Trophoblast cell (in vitro differentiated cells and primary cell): ENCODE data around the gene CTSW.

Source experiments
- DNase-seq, 2 donors: peaks; one replicate each; pipeline ENCODE4 v3.0.0-alpha.2; 2016
- H2AFZ ChIP-seq: 2 replicates; pipeline ENCODE4 v1.6.1; 2013; ENCODE audit warnings: low read length, moderate library complexity, mild to moderate bottlenecking; ENCODE audit not compliant: insufficient read depth, poor library complexity
- H2AK5ac ChIP-seq: 2 replicates; pipeline ENCODE4 v1.6.1; 2013; ENCODE audit warnings: mild to moderate bottlenecking, low read length
- H2BK120ac ChIP-seq: 2 replicates; pipeline ENCODE4 v1.6.1; 2013; ENCODE audit warnings: low read length, mild to moderate bottlenecking, moderate library complexity; ENCODE audit not compliant: insufficient read depth, poor library complexity
- H2BK12ac ChIP-seq: 2 replicates; pipeline ENCODE4 v1.6.1; 2013; ENCODE audit warnings: mild to moderate bottlenecking, low read length, moderate library complexity
- H2BK5ac ChIP-seq: 2 replicates; pipeline ENCODE4 v1.6.1; 2013; ENCODE audit warnings: low read length, low read depth, moderate library complexity, mild to moderate bottlenecking; ENCODE audit not compliant: poor library complexity
- H3K14ac ChIP-seq: 2 replicates; pipeline ENCODE4 v1.6.1; 2013; ENCODE audit warnings: mild to moderate bottlenecking, low read length
- H3K18ac ChIP-seq: 2 replicates; pipeline ENCODE4 v1.6.1; 2013; ENCODE audit warnings: mild to moderate bottlenecking, low read length
- H3K23ac ChIP-seq: 2 replicates; pipeline ENCODE4 v1.6.1; 2013; ENCODE audit warnings: low read length
- H3K27ac ChIP-seq: 2 replicates; pipeline ENCODE4 v1.5.1; 2013; ENCODE audit warnings: low read depth, mild to moderate bottlenecking, inconsistent platforms, low read length, moderate library complexity
- H3K27me3 ChIP-seq: 2 replicates; pipeline ENCODE4 v1.6.1; 2013; ENCODE audit warnings: inconsistent platforms, mild to moderate bottlenecking, low read length, moderate library complexity; ENCODE audit not compliant: insufficient read depth
- H3K36me3 ChIP-seq, 2 experiments: 1 replicate in 1 of 2; 2 replicates in 1 of 2; pipeline ENCODE4 v1.6.1; 2013; ENCODE audit warnings: low read length in 2 of 2, mild to moderate bottlenecking in 2 of 2, moderate library complexity in 1 of 2; ENCODE audit not compliant: insufficient read depth in 2 of 2, control insufficient read depth in 1 of 2
- H3K4ac ChIP-seq: 2 replicates; pipeline ENCODE4 v1.6.1; 2013; ENCODE audit warnings: low read depth, mild to moderate bottlenecking, low read length, moderate library complexity
- H3K4me1 ChIP-seq, 2 experiments: 1 replicate in 1 of 2; 2 replicates in 1 of 2; pipeline ENCODE4 v1.6.1; 2013; ENCODE audit warnings: low read length in 2 of 2, mild to moderate bottlenecking in 2 of 2, moderate library complexity in 1 of 2; ENCODE audit not compliant: insufficient read depth in 2 of 2, control insufficient read depth in 1 of 2
- H3K4me2 ChIP-seq: 2 replicates; pipeline ENCODE4 v1.6.1; 2013; ENCODE audit warnings: inconsistent platforms, mild to moderate bottlenecking, low read length, moderate library complexity
- H3K4me3 ChIP-seq: 2 replicates; pipeline ENCODE4 v1.5.1; 2013; ENCODE audit warnings: mild to moderate bottlenecking, low read depth, low read length, inconsistent platforms
- H3K79me1 ChIP-seq: one replicate; pipeline ENCODE4 v1.6.1; 2013; ENCODE audit warnings: low read length
- H3K79me2 ChIP-seq: 2 replicates; pipeline ENCODE4 v1.6.1; 2013; ENCODE audit warnings: low read length, mild to moderate bottlenecking; ENCODE audit not compliant: control insufficient read depth, insufficient read depth, poor library complexity
- H3K9ac ChIP-seq: 2 replicates; pipeline ENCODE4 v1.6.1; 2013; ENCODE audit warnings: mild to moderate bottlenecking, low read length
- H3K9me3 ChIP-seq: 2 replicates; pipeline ENCODE4 v1.6.1; 2013; ENCODE audit warnings: low read depth, mild to moderate bottlenecking, control low read depth, inconsistent platforms, low read length; ENCODE audit not compliant: insufficient read depth
- H4K12ac ChIP-seq: 2 replicates; pipeline ENCODE4 v1.6.1; 2013; ENCODE audit warnings: low read depth, mild to moderate bottlenecking, low read length, moderate library complexity
- H4K8ac ChIP-seq: 2 replicates; pipeline ENCODE4 v1.6.1; 2013; ENCODE audit warnings: low read depth, mild to moderate bottlenecking, low read length, moderate library complexity
- H4K91ac ChIP-seq: one replicate; pipeline ENCODE4 v1.6.1; 2013; ENCODE audit warnings: low read depth, mild to moderate bottlenecking, low read length, moderate library complexity
- WGBS: extraction: QIAGEN DNeasy Blood & Tissue Kit; methylation state at CpG from one replicate; pipeline ENCODE4 v1.1.7; 2013; ENCODE audit warnings: missing lambda C conversion rate; ENCODE audit not compliant: insufficient read length, insufficient coverage; ENCODE audit errors: extremely low coverage; 5-methylcytosine and 5-hydroxymethylcytosine counted together

CTSW gene

GRCh38 chr11:65868907-65869306 lies 10.7 kb upstream of the CTSW start:
- Histone ChIP-seq H3K4me2 (no peak overlapping the region), H3K27me3 (no peaks in the 10 kb centered on the region), H3K14ac (no peak overlapping the region), H3K4me1 (peaks cover 10 to 14% of the 10 kb centered on the region in 2 experiments), H3K79me1 (peaks cover 13% of the 10 kb centered on the region), H2BK120ac (no peak overlapping the region), H3K36me3 (peaks cover 54 to 66% of the 10 kb centered on the region in 2 experiments), H3K18ac (no peak overlapping the region), H4K8ac (no peak overlapping the region), H3K79me2 (peaks cover 9% of the 10 kb centered on the region), H3K23ac (no peak overlapping the region), H2AFZ (no peak overlapping the region), H3K4me3 (no peak overlapping the region), H3K4ac (no peak overlapping the region), H3K9ac (no peak overlapping the region), H4K12ac (no peak overlapping the region), H2AK5ac (no peak overlapping the region), H4K91ac (no peak overlapping the region), H2BK5ac (no peak overlapping the region), H3K9me3 (no peaks in the 10 kb centered on the region), H2BK12ac (no peak overlapping the region), H3K27ac (no peak overlapping the region)
- no CpG with 5 or more reads among the region's 3 CpGs for WGBS
- no peak for DNase-seq

GRCh38 chr11:65869643-65870306 lies 9.9 kb upstream of the CTSW start:
- Histone ChIP-seq H3K23ac (no peak overlapping the region), H3K4me1 (peaks cover 10 to 14% of the 10 kb centered on the region in 2 experiments), H3K27ac (no peak overlapping the region), H4K91ac (no peak overlapping the region), H3K4me2 (no peak overlapping the region), H3K79me2 (peaks cover 9% of the 10 kb centered on the region), H2BK120ac (no peak overlapping the region), H4K12ac (no peak overlapping the region), H3K4me3 (no peak overlapping the region), H2BK5ac (no peak overlapping the region), H3K14ac (no peak overlapping the region), H2AFZ (no peak overlapping the region), H2AK5ac (no peak overlapping the region), H3K9ac (no peak overlapping the region), H3K18ac (no peak overlapping the region), H3K79me1 (peaks cover 13% of the 10 kb centered on the region), H3K4ac (no peak overlapping the region), H3K36me3 (peaks cover 45 to 57% of the 10 kb centered on the region in 2 experiments), H2BK12ac (no peak overlapping the region), H3K27me3 (no peaks in the 10 kb centered on the region), H4K8ac (no peak overlapping the region), H3K9me3 (no peaks in the 10 kb centered on the region)
- no peak for DNase-seq
- WGBS: no CpG with 5 or more reads among the region's 24 CpGs

GRCh38 chr11:65870307-65870658 lies 9.4 kb upstream of the CTSW start:
- Histone ChIP-seq H3K79me2 (peaks cover 9% of the 10 kb centered on the region), H3K14ac (no peak overlapping the region), H2AFZ (no peak overlapping the region), H2AK5ac (no peak overlapping the region), H3K4me1 (peaks cover 10 to 14% of the 10 kb centered on the region in 2 experiments), H3K79me1 (peaks cover 13% of the 10 kb centered on the region), H3K23ac (no peak overlapping the region), H3K27me3 (no peaks in the 10 kb centered on the region), H3K4me2 (no peak overlapping the region), H3K4ac (no peak overlapping the region), H4K91ac (no peak overlapping the region), H2BK12ac (no peak overlapping the region), H3K18ac (no peak overlapping the region), H3K9me3 (no peaks in the 10 kb centered on the region), H2BK120ac (no peak overlapping the region), H4K12ac (no peak overlapping the region), H3K27ac (no peak overlapping the region), H2BK5ac (no peak overlapping the region), H3K36me3 (peaks cover 40 to 52% of the 10 kb centered on the region in 2 experiments), H4K8ac (no peak overlapping the region), H3K4me3 (peak overlapping the region; percentile 14), H3K9ac (no peak overlapping the region)
- no peak for DNase-seq
- no CpG with 5 or more reads among the region's 11 CpGs for WGBS

- Histone ChIP-seq H3K79me1 (peaks cover 13% of the 10 kb centered on the region), H3K9ac (no peak overlapping the region), H2AK5ac (no peak overlapping the region), H4K91ac (no peak overlapping the region), H3K79me2 (peaks cover 9% of the 10 kb centered on the region), H3K4me1 (peaks cover 10 to 14% of the 10 kb centered on the region in 2 experiments), H2BK5ac (no peak overlapping the region), H2BK120ac (no peak overlapping the region), H3K18ac (no peak overlapping the region), H2AFZ (no peak overlapping the region), H3K23ac (no peak overlapping the region), H4K12ac (no peak overlapping the region), H3K9me3 (no peaks in the 10 kb centered on the region), H2BK12ac (no peak overlapping the region), H3K14ac (no peak overlapping the region), H3K27me3 (no peaks in the 10 kb centered on the region), H3K36me3 (peaks cover 33 to 45% of the 10 kb centered on the region in 2 experiments), H3K4me2 (peak overlapping the region; percentile 71), H3K4me3 (peak overlapping the region; percentile 14), H4K8ac (no peak overlapping the region), H3K4ac (no peak overlapping the region), H3K27ac (no peak overlapping the region)
- WGBS: no CpG with 5 or more reads among the region's 24 CpGs
- no peak for DNase-seq
These were observed 8.6 kb upstream of the CTSW start for GRCh38 chr11:65870706-65871681.
